Loucy (cell line): Measurements from ENCODE around the gene COL27A1.
"Not testable (repeated sequence)": the region's sequence is repeated elsewhere in the genome, so short reads cannot be mapped to it uniquely, and the experiment has no call there.

Experiments
- H2AFZ ChIP-seq: fragments of 200-600 bp; sonication (generic); 2 replicates; pipeline ENCODE4 v1.6.0; 2016; ENCODE audit warnings: antibody characterized with exemption, mild to moderate bottlenecking, low read length, moderate library complexity
- H3F3A ChIP-seq: fragments of 200-600 bp; 2 replicates; pipeline ENCODE4 v1.6.0; 2016; ENCODE audit warnings: antibody characterized with exemption, low read depth, mild to moderate bottlenecking
- H3K27me3 ChIP-seq: fragments of 200-600 bp; sonication (generic); 2 replicates; pipeline ENCODE4 v1.6.1; 2014; ENCODE audit warnings: low read length, mild to moderate bottlenecking; ENCODE audit not compliant: insufficient read depth, poor library complexity, severe bottlenecking
- H3K36me3 ChIP-seq: fragments of 200-600 bp; sonication (generic); 2 replicates; pipeline ENCODE4 v1.6.1; 2016; ENCODE audit warnings: low read length; ENCODE audit not compliant: insufficient read depth
- H3K4me1 ChIP-seq: fragments of 200-600 bp; sonication (generic); 2 replicates; pipeline ENCODE4 v1.5.1; 2014; ENCODE audit warnings: low read length, mild to moderate bottlenecking; ENCODE audit not compliant: insufficient read depth, poor library complexity, severe bottlenecking
- H3K4me2 ChIP-seq: fragments of 200-600 bp; sonication (generic); 2 replicates; pipeline ENCODE4 v1.6.0; 2014; ENCODE audit warnings: antibody characterized with exemption, low read length, low read depth, mild to moderate bottlenecking; ENCODE audit not compliant: poor library complexity, severe bottlenecking
- H3K4me3 ChIP-seq: fragments of 200-600 bp; sonication (generic); 2 replicates; pipeline ENCODE4 v1.5.1; 2014; ENCODE audit warnings: low read length, mild to moderate bottlenecking, mixed read lengths; ENCODE audit not compliant: poor library complexity, severe bottlenecking
- H3K79me2 ChIP-seq: fragments of 200-600 bp; sonication (generic); 2 replicates; pipeline ENCODE4 v1.6.1; 2014; ENCODE audit warnings: low read length; ENCODE audit not compliant: insufficient read depth
- H3K9ac ChIP-seq: fragments of 200-600 bp; sonication (generic); 2 replicates; pipeline ENCODE4 v1.6.0; 2014; ENCODE audit warnings: mild to moderate bottlenecking, low read depth, low read length, moderate library complexity; ENCODE audit not compliant: poor library complexity, severe bottlenecking
- H3K9me2 ChIP-seq: fragments of 200-600 bp; sonication (generic); replicated peaks from 2 replicates; pipeline ENCODE4 v1.6.1; 2016; ENCODE audit warnings: low read depth, low read length, mixed read lengths
- H3K9me3 ChIP-seq: fragments of 200-600 bp; sonication (generic); 2 replicates; pipeline ENCODE4 v1.6.1; 2014; ENCODE audit warnings: mild to moderate bottlenecking, antibody characterized with exemption, low read length, low read depth; ENCODE audit not compliant: insufficient read depth
- H4K20me1 ChIP-seq: fragments of 200-600 bp; sonication (generic); 2 replicates; pipeline ENCODE4 v1.6.0; 2014; ENCODE audit warnings: antibody characterized with exemption, low read length, mild to moderate bottlenecking; ENCODE audit not compliant: insufficient read depth, poor library complexity, severe bottlenecking
- CTCF ChIP-seq: fragments of 200-600 bp; sonication (generic); conservative IDR thresholded peaks from 2 replicates; pipeline ENCODE4 v1.5.1; 2014; ENCODE audit warnings: mild to moderate bottlenecking, antibody characterized with exemption, low read length
- EZH2phosphoT487 ChIP-seq: fragments of 200-600 bp; IDR thresholded peaks from 2 replicates; pipeline ENCODE4 v1.6.1; 2018; ENCODE audit warnings: antibody characterized with exemption, mild to moderate bottlenecking, moderate library complexity, borderline replicate concordance

COL27A1 gene

DNA sequence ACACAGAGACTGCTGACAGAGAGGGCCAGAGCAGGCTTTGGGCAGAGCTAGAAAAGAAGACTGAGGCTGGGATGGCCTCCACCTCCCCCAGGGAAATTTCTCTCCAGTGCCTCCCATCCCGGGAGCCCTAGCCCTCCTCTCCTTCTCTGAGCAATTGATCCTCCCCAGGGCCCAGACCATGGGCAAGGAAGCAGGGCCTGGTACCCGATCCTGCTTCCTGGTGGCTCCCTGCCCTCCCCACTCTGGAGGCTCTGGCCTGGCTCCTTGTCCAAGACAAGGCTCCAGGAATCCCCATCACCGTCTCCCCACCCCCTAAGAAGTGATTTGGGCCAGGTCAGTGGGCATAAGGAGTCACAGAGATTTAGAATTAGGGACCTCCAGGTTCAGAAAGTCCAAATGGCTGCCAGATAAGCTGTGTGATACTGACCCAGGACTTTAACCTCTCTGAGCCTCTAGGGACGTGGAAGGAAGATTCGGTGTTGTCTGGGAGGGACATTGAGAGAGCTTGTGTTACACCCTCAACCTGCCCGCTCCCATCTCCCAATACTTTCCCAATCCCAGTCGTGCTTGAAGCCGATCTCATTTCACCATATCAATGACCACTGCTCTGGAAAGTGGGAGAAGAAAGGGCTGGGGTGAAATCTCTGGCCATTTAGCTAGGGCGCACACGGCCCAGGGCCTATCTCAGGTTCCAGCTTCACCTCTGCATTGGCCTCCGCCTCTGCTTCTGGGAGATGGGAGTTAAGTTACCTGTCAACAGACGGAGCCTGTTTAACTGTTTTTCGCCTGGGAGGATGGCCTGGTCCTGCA is 30.5 kb upstream of the COL27A1 start:
- no peaks in the 10 kb centered on the region for H3K27me3 ChIP-seq
- no peak overlapping the region for H2AFZ ChIP-seq
- no peaks in the 10 kb centered on the region for H3K9me2 ChIP-seq
- no peak for TF ChIP-seq CTCF
- no peak for TF ChIP-seq EZH2phosphoT487
- H3K9ac ChIP-seq = no peak overlapping the region
- H4K20me1 ChIP-seq = no peaks in the 10 kb centered on the region
- no peak overlapping the region for H3K4me3 ChIP-seq
- no peak overlapping the region for H3K4me2 ChIP-seq
- no peaks in the 10 kb centered on the region for H3K36me3 ChIP-seq
- H3K4me1 ChIP-seq = no peaks in the 10 kb centered on the region
- H3K9me3 ChIP-seq = no peaks in the 10 kb centered on the region
- H3F3A ChIP-seq = no peaks in the 10 kb centered on the region
- no peaks in the 10 kb centered on the region for H3K79me2 ChIP-seq

DNA sequence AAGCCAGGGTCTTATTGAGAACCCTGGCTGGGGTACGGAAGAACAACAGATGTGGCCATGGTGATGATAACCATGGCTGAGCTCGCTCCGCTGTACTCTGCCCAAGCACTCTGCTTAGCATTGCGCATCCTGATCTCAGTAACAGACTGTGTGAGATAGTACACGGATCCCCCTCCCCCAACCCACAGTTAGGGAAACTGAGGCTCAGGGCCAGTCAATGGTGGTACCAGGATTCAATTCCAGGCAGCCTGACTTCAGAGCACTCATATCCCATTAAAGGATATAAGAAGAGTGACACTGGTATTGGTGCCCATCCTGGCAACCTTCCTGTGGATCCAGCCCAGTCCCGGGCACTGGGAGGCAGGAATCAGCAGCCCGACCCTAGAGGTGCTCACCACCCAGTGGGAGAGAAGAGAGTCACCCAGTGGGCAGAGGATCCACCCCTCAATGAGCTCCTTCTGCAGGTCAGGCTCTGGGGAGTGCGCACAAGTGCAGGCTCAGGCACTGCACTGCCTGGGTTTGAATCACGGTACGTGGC is 29.8 kb upstream of the COL27A1 start:
- Histone ChIP-seq H3K9me2 (no peaks in the 10 kb centered on the region), H3K4me1 (no peaks in the 10 kb centered on the region), H2AFZ (no peak overlapping the region), H4K20me1 (no peaks in the 10 kb centered on the region), H3F3A (no peaks in the 10 kb centered on the region), H3K4me3 (no peak overlapping the region), H3K9me3 (no peaks in the 10 kb centered on the region), H3K27me3 (no peaks in the 10 kb centered on the region), H3K9ac (no peak overlapping the region), H3K36me3 (no peaks in the 10 kb centered on the region), H3K79me2 (no peaks in the 10 kb centered on the region), H3K4me2 (no peak overlapping the region)
- TF ChIP-seq EZH2phosphoT487 (no peak), CTCF (no peak)

DNA sequence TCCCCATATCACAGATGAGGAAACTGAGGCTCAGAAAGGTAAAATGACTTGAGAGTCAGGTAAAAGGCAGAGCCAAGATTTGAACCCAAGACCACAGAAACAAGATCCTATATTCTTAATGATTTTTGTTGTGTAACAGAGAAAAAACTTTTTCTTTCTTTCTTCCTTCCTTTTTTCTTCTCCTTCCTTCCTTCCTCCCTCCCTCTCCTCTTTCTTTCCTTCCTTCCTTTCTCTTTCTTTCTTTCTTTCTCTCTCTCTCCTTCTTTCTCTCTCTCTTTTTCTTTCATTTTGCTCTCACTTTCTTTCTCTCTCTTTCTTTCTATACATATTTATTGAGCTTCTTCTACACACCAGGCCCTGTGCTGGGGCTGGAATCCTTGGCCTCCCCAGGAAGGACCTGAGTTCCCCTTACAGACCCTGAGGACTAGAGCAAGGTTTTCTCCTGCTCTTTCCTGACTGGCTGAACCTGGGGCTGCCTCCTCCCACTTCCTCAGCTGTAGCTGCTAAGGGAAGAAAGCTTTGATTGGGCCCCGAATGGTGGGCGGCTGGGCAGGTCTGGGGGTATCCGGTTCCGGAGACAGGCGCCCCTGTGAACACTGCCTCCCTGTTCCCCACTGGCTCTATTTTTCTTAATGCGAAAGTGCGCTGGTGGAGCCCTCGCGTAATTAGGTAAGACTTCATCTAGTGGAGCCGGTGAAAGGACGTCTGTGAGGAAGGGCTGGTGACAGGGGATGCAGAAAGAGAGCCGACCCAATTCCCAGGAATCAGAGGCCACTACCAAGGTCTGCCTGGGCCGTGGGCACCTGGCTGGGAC is 28.9 kb upstream of the COL27A1 start:
- TF ChIP-seq EZH2phosphoT487 = no peak
- no peak for TF ChIP-seq CTCF
- Histone ChIP-seq H3K4me2 (no peak overlapping the region), H2AFZ (no peak overlapping the region), H3K79me2 (no peaks in the 10 kb centered on the region), H4K20me1 (no peaks in the 10 kb centered on the region), H3K36me3 (no peaks in the 10 kb centered on the region), H3K9me2 (no peaks in the 10 kb centered on the region), H3F3A (no peaks in the 10 kb centered on the region), H3K4me1 (no peaks in the 10 kb centered on the region), H3K9ac (no peak overlapping the region), H3K4me3 (no peak overlapping the region), H3K27me3 (no peaks in the 10 kb centered on the region), H3K9me3 (no peaks in the 10 kb centered on the region)

DNA sequence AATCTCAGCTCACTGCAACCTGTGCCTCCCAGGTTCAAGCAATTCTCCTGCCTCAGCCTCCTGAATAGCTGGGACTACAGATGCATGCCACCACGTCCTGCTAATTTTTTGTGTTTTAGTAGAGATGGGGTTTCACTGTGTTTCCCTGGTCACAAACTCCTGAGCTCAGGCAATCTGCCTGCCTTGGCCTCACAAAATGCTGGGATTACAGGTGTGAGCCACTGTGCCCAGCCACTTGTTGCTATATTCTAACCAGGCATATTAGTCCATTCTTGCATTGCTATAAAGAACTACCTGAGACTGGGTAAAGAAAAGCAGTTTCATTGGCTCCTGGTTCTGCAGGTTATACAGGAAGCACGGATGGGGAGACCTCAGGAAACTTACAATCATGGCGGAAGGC is 26.6 kb upstream of the COL27A1 start:
- not testable (repeated sequence) for H3K4me1 ChIP-seq, H2AFZ ChIP-seq, H3K9me2 ChIP-seq, H3K9me3 ChIP-seq, H4K20me1 ChIP-seq, H3K36me3 ChIP-seq, H3F3A ChIP-seq, H3K9ac ChIP-seq, H3K27me3 ChIP-seq, H3K79me2 ChIP-seq, H3K4me3 ChIP-seq, H3K4me2 ChIP-seq
